Uterus (tissue), 4 donors: ENCODE measurements around the gene SMARCA2. TPM values are rescaled to one million over a fixed set of nuclear protein-coding genes. Genes with fewer than 3 reads are reported as not detected.
A peak's percentile ranks its signal among the peaks of the same experiment; 100 is the strongest.

Source experiments
- DNase-seq, 2 donors: peaks; one replicate each; pipeline ENCODE4 v3.0.0-alpha.2; 2019 to 2020
- H3K27ac ChIP-seq, 2 donors: fragments of 200-600 bp; sonication (generic); 1 replicate in 1 of 2; 2 replicates in 1 of 2; pipeline ENCODE4 v1.5.1; 2016 to 2018
- H3K27me3 ChIP-seq, 2 donors: fragments of 200-600 bp; sonication (generic); one replicate each; pipeline ENCODE4 v1.5.1; 2018 to 2019; ENCODE audit warnings: control low read depth in 1 of 2
- H3K36me3 ChIP-seq, 2 donors: fragments of 200-600 bp; sonication (generic); one replicate each; pipeline ENCODE4 v1.5.1; 2019; ENCODE audit warnings: control low read depth in 1 of 2
- H3K4me1 ChIP-seq, 2 donors: fragments of 200-600 bp; sonication (generic); one replicate each; pipeline ENCODE4 v1.5.1; 2018 to 2019; ENCODE audit warnings: control low read depth in 1 of 2
- H3K4me3 ChIP-seq, 2 donors: fragments of 200-600 bp; sonication (generic); 1 replicate in 1 of 2; 2 replicates in 1 of 2; pipeline ENCODE4 v1.5.1; 2018 to 2019; ENCODE audit warnings: mild to moderate bottlenecking in 1 of 2
- H3K9me3 ChIP-seq, 2 donors: fragments of 200-600 bp; sonication (generic); one replicate each; pipeline ENCODE4 v1.5.1; 2019; ENCODE audit warnings: control low read depth in 1 of 2
- POLR2A ChIP-seq, 2 donors: fragments of 450-650 bp; IDR thresholded peaks; one replicate each; pipeline ENCODE4 v1.6.1; 2016; ENCODE audit warnings: antibody characterized with exemption in 2 of 2, mild to moderate bottlenecking in 1 of 2, moderate library complexity in 1 of 2
- intact Hi-C: fragments of 100-400 bp; cut with DNase I; formaldehyde crosslinking; loops from one replicate; pipeline ENCODE4 v1.15.1; 2023; ENCODE audit warnings: low total_unique reads
- total RNA-seq, 4 donors: library from RNA; depleted of rRNA in 3 of 4; stranded (reverse); fragments of >200 nt in 3 of 4; gene quantifications; one replicate each; pipeline versions ENCODE4 v1.1.0 to v1.2.4, GENCODE V29; 2014 to 2023
- TF ChIP-seq, protein P1 (sequence below), 4 experiments: fragments of 200-600 bp in 2 of 4; fragments of 450-650 bp in 2 of 4; sonication (generic) in 2 of 4; IDR thresholded peaks; one replicate each; pipeline ENCODE4 v1.5.1; 2016 to 2019; ENCODE audit warnings: antibody characterized with exemption in 4 of 4, mild to moderate bottlenecking in 2 of 4, moderate library complexity in 1 of 4
- donor health status: DM: yes; HTN: yes; CAD: no.

Gene SMARCA2
- total RNA-seq, 4 donors from 2014 or later, result 51.7 to 251 (median 214) TPM

DNA sequence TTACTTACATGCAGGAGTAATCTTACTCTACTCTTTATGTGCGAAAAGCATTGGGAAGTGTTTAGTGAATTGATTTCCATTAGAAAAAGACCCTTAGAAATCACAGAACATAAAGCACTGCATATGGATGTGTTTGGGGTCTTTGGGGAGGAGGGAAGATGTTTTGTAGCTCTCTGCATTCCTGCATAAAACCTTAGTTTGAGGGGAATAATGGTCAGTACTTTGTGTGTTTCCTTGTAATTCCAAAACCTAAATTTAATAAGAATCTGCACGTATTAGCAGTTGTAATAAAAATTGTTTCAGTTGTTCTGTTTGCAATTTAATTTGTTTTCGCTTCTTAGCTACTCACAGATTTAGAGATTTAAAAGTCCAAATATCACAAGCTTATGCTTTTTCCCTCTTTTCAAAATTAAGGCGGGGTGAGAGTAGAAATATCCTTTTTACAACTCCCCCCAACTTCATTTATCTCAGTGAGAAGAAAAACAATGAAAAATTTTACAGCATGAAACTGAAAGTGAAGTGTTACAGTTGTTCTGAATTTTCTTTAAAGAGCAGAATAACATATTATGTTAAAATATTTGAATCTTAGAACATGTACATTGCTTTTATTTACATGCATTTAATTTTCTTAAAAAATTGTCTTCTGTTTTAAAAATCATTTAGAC, 143.8 kb downstream of the SMARCA2 start:
- Histone ChIP-seq H3K27ac (peak overlapping the region; percentile 74 to 75), H3K4me1 (no peaks in the 10 kb centered on the region), H3K4me3 (peak overlapping the region; percentile 32 to 45), H3K27me3 (no peaks in the 10 kb centered on the region), H3K36me3 (no peaks in the 10 kb centered on the region), H3K9me3 (no peaks in the 10 kb centered on the region)
- no peak for DNase-seq
- TF ChIP-seq, protein P1, sequence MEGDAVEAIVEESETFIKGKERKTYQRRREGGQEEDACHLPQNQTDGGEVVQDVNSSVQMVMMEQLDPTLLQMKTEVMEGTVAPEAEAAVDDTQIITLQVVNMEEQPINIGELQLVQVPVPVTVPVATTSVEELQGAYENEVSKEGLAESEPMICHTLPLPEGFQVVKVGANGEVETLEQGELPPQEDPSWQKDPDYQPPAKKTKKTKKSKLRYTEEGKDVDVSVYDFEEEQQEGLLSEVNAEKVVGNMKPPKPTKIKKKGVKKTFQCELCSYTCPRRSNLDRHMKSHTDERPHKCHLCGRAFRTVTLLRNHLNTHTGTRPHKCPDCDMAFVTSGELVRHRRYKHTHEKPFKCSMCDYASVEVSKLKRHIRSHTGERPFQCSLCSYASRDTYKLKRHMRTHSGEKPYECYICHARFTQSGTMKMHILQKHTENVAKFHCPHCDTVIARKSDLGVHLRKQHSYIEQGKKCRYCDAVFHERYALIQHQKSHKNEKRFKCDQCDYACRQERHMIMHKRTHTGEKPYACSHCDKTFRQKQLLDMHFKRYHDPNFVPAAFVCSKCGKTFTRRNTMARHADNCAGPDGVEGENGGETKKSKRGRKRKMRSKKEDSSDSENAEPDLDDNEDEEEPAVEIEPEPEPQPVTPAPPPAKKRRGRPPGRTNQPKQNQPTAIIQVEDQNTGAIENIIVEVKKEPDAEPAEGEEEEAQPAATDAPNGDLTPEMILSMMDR (IDR thresholded peaks at IDR 0.05), result no peak
- no peak for TF ChIP-seq POLR2A (IDR thresholded peaks at IDR 0.05)
- intact Hi-C loops, result no loop called here

DNA sequence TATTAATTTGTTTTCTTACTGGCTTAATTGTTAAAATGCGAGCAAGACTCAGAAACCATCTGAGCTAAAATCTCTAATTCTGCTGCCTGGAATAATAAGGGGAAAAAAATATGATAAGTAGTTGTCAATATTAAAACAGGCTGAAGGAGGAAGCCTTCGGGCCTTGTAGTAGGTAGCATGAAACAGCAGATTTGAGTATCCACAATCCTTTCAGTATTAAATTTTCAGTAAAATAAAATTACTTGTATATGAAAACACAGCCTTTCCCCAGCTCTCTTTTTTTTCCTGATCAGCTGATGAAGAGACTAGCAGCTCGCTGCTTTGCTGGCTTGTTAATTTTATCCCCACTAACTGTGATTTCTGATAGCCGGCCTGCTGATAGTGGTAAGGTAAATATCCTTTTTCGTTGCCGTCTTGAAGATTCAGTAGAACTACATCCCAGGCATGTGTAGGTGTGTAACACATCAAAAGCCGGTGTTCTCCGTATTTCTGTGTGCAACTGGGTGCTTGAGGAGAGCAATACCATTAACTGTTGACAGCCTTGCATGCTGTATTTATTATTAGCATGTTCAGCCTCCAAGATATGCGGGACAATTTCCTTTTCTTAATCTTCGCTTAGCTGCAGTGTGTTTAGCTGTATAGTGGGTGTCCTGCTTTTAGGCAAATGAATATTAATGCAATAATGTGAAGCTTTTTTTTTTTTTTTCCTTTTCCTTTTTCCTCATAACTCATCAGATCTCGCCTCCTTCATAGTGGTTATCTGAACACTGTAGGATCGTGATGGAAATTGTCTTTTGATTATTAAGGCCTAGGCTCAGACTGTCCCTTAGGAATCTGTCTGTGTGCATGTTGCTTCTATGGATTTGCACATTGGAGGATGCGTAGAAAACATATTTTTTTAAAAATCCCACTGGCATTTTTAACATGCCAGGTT, 144.6 kb downstream of the SMARCA2 start:
- H3K4me1 ChIP-seq, result no peaks in the 10 kb centered on the region
- TF ChIP-seq, protein P1 (IDR thresholded peaks at IDR 0.05), result no peak
- TF ChIP-seq POLR2A (IDR thresholded peaks at IDR 0.05), result no peak
- H3K27me3 ChIP-seq, result no peaks in the 10 kb centered on the region
- intact Hi-C loops, result no loop called here
- H3K9me3 ChIP-seq, result no peaks in the 10 kb centered on the region
- H3K36me3 ChIP-seq, result no peaks in the 10 kb centered on the region
- DNase-seq, result no peak
- peak overlapping the region; percentile 74 to 75 for H3K27ac ChIP-seq
- peak overlapping the region; percentile 32 to 45 for H3K4me3 ChIP-seq

DNA sequence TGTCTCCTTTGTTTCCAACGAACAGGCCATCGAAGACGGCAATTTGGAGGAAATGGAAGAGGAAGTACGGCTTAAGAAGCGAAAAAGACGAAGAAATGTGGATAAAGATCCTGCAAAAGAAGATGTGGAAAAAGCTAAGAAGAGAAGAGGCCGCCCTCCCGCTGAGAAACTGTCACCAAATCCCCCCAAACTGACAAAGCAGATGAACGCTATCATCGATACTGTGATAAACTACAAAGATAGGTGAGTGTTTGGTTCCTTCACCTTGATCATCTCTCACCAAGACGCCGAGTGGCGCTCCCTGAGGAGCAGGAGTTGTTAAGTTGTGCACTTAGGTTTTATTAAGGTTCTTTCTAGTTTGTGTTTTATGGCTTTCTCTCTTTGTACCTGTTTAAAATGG, 146.5 kb downstream of the SMARCA2 start:
- Histone ChIP-seq H3K27me3 (no peaks in the 10 kb centered on the region), H3K4me1 (no peaks in the 10 kb centered on the region), H3K27ac (peak overlapping the region in 1 of 2 donors; percentile 75), H3K9me3 (no peaks in the 10 kb centered on the region), H3K36me3 (no peaks in the 10 kb centered on the region), H3K4me3 (no peak overlapping the region)
- TF ChIP-seq POLR2A (IDR thresholded peaks at IDR 0.05), result no peak
- TF ChIP-seq, protein P1 (IDR thresholded peaks at IDR 0.05), result no peak
- DNase-seq, result no peak
- intact Hi-C loops, result no loop called here

DNA sequence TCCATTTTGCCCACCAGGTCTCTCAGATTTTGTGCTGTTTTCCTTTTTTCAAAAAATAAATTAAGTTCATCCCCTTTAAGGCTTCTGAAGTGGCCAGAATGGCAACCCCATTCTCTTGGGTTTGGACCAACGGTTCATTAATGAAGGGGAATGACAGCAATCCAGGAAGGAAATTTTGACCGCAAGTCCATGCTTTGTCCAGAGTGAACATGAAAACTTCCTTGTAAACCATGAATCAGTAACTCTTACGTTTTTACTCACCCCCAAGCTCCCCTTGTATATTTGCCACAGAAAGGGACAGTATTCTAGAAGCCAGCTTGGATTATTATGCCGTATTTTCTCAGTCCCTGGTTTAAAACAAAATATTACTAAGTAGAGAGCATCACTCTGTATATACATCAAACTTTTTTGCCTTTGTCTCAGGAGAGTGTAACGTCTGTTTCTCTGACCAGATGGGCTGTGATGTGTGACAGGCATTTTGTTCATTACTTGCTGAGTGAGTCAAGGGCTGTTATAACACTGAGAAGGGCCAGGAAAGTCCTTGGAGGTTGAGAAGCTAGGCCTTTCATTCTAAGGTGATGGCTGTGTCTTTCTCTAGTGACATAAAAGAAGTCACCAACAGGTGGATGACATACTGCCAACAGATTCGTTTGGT, 148.2 kb downstream of the SMARCA2 start:
- no peaks in the 10 kb centered on the region for H3K9me3 ChIP-seq
- no peak for TF ChIP-seq POLR2A (IDR thresholded peaks at IDR 0.05)
- TF ChIP-seq, protein P1 (IDR thresholded peaks at IDR 0.05), result no peak
- no peak overlapping the region for H3K27ac ChIP-seq
- no peaks in the 10 kb centered on the region for H3K27me3 ChIP-seq
- H3K36me3 ChIP-seq, result no peaks in the 10 kb centered on the region
- H3K4me1 ChIP-seq, result no peaks in the 10 kb centered on the region
- intact Hi-C loops, result no loop called here
- H3K4me3 ChIP-seq, result no peak overlapping the region
- DNase-seq, result no peak
